HG02943 (cell line): ENCODE results near the gene NPAS3.

Experiments used
- ATAC-seq: cut with Tn5 transposase; IDR thresholded peaks from one replicate; pipeline ENCODE4 v1.9.1; 2021; ENCODE audit warnings: mild to moderate bottlenecking, low read depth, moderate library complexity; ENCODE audit not compliant: unreplicated experiment

NPAS3 gene

GRCh38 chr14:33237115-33237740 is 298.5 kb downstream of the NPAS3 start:
- no peak for ATAC-seq

DNA sequence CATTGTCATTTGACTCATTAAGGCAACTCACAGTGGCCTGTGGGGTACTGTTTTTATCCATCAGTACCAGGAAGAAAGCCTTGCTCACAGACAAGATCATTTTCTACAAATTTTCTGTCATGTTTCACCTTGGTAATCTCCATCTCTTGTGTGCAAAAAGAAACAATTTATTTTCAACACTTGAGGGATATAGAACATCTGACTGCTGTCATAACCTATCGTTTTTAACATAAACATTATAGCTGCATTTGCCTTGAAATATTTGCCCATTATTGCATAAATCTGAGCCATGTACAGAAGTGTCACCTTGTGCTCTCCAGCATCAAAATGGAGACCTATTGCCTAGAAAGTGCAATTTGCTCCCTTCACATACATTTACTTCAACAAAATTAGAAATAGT is 300.8 kb downstream of the NPAS3 start:
- no peak for ATAC-seq

- ATAC-seq = no peak
Observed at GRCh38 chr14:33240466-33240865, 301.8 kb downstream of the NPAS3 start.

DNA sequence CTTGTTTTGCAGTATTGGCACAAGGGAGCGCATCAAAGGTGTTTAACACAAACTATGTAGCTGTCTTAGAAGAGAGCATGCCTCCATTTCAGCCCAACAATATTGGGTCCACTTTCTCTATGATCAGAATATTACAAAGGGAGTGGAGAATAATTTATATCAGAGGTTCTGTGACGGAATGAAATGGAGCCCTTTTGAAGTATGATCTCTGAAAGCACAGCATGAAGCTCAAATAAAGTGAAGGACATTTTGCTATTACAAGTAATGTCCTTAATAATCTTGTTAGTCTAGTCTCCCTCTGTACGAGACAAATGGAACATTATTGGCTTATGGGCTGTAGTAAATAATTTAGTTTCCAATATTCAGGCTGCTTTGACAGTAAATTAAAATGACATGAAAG is 302.7 kb downstream of the NPAS3 start:
- no peak for ATAC-seq

- no peak for ATAC-seq
Observed at GRCh38 chr14:33249233-33249820, 310.6 kb downstream of the NPAS3 start.

DNA sequence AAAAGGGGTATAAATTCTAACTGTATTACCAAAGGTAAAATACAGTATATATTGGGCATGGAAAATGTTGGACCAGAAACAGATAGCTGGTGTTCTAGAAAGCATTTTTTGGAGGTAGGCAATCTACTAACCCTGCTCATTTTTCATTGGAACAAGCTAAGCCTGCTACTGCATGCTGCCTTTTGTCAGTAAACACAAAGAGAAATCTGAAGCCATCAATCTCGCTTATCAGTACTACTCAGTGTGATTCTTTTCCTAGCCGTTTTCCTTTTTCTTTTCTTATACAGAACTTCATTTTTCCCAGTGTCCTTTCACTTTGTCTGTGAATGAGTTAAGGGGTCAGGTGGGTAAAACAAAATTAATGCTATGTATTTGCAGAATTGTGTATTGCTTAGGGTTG is 312.3 kb downstream of the NPAS3 start:
- no peak for ATAC-seq

GRCh38 chr14:33254342-33254741 is 315.7 kb downstream of the NPAS3 start:
- no peak for ATAC-seq

DNA sequence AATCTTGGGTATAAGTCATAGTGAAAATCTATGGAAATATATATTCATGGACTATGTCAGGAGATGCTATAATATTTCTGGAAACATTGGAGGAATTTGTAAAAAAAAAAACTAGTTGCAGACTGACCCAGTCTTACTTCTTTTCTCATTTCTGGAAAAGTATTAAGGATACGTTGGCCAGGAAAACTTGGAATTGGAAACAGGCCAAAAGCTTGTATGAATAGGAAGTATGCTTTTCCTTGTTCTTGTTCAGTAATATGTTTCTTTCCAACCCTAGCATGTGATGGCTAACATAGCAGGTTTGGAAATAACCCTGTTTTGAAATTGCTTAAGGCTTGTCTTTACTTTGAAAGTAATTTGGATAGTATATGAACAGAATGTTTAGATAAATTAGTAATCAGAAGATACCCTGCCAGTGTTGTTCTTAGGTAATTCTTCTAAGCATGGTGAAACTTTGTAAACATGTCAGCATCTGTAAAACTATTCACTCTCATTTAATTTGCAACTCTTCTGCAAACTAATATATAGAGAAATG is 316.2 kb downstream of the NPAS3 start:
- no peak for ATAC-seq

DNA sequence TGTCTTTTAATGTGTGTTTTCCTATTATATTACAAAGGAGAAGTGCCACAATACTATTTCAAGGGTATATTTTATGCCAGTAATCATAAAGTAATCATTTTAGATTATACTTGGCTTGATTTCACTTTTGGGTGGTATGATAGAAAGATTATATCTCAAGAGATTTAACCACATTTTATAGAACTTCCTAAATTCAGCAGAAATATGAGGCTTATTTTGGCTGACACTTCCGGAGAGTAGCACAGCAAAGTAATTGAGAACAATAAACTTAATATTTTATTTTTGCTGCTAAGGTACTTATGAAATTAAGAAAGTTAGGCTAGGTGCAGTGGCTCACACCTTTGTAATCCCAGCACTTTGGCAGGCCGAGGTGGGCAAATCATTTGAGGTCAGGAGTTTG is 319.1 kb downstream of the NPAS3 start:
- ATAC-seq = no peak

GRCh38 chr14:33259764-33260163 is 321.1 kb downstream of the NPAS3 start:
- ATAC-seq = no peak

- ATAC-seq = no peak
Observed at GRCh38 chr14:33271216-33271615, 332.5 kb downstream of the NPAS3 start.

GRCh38 chr14:33271891-33272290 is 333.2 kb downstream of the NPAS3 start:
- ATAC-seq = no peak

GRCh38 chr14:33273978-33274377 is 335.3 kb downstream of the NPAS3 start:
- ATAC-seq = no peak

GRCh38 chr14:33275879-33276278 is 337.2 kb downstream of the NPAS3 start:
- ATAC-seq = no peak

DNA sequence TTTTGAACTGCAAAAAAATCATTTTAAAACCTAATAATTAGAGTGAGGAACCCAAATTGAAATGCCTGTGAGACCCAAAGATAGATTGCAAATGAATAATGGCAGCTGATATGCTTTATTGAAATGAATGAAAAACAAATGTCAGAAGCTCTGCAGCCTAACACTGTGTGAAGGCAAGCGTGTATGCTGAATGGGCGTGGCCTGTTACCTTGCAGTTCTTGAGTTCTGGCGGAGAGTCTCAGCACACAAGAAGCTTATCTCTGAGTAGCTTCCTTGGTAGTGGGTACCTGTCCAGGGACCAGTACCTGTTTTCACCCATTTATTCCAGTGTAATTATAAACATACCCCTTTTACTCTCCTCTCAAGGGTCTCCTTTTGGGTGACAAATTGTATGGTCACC is 341.2 kb downstream of the NPAS3 start:
- ATAC-seq = no peak

DNA sequence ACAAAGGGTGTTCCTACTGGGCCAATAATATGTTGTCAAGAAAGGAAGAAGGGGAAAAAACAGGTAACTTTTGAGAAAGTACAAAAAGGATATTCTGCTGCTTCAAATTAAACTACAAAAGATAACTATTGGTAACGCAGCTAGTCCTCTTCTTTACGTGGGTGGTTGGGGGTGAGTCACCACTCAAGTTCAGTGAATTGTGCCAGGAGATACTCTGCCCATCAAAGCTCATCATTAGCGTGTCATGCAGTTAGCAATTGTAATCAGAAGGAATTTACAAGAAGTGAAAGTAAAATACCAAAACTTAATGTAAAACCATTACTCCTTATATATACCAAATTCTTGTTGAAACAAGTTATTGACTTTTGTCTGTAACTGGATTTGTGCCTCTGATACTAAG is 342.0 kb downstream of the NPAS3 start:
- ATAC-seq = no peak

- no peak for ATAC-seq
Observed at GRCh38 chr14:33282331-33283230, 343.9 kb downstream of the NPAS3 start.

DNA sequence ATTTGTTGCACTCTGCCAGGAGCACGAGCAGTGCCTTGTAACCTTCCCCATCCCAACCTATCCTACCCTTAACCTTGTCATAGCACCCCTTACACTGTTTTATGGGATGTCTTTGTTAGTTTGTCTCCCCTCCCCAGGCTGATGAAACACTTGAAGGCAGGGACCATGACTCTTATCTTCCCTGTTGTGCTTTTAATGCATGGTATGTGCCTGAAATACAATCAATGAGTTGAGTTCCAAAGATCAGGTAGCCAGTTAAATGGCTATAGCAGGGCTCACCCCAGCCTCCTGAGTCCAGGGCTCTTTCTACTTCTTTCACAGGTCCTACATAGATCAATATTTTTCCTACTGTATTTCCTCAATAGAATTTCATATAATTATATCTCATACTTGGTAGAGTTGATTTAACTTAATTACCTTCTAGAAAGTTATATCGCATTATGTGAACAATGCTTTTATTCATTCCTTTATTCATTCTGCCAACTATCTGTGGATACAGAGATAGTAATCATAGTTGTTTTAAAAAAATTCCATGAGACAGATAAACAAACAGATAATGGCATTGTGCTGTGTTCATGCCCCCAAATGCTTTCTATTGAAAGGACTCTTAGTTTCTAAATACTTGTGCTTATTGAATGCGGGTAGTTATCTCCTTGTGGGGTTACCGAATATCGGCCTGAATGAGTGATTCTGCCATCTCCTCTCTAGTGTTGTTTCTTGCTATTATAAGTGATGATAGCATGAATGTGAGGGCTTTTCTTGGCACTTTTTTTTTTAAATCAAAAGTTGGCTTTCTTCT is 347.4 kb downstream of the NPAS3 start:
- no peak for ATAC-seq

- no peak for ATAC-seq
Observed at GRCh38 chr14:33287189-33287588, 348.5 kb downstream of the NPAS3 start.

- ATAC-seq = no peak
Observed at GRCh38 chr14:33290641-33291040, 352.0 kb downstream of the NPAS3 start.
